HEK293 (cell line): ENCODE measurements around the gene FAM124A.

Experiments
- CTCF ChIA-PET: fragments of 350-600 bp; formaldehyde crosslinking; extraction: SDS; loops from one replicate; lab custom pipeline; 2021; ENCODE audit warnings: antibody characterized with exemption; lab: Yijun Ruan, JAX
- POLR2A ChIA-PET: fragments of 300-600 bp; formaldehyde crosslinking; extraction: SDS; loops from one replicate; lab custom pipeline; 2020; ENCODE audit warnings: antibody characterized with exemption, inconsistent platforms; lab: Yijun Ruan, JAX
- H3K27ac ChIP-seq: fragments of 200-500 bp; sonication (Bioruptor generic); 2 replicates; pipeline ENCODE4 v1.5.1; 2014; ENCODE audit warnings: low read depth, low read length, control low read depth, inconsistent platforms; ENCODE audit errors: extremely low read depth
- H3K36me3 ChIP-seq, 2 experiments: fragments of 200-500 bp in 1 of 2; sonication (Bioruptor generic) in 1 of 2; 1 replicate in 1 of 2; 2 replicates in 1 of 2; pipeline ENCODE4 v1.5.1; 2014 to 2017; ENCODE audit warnings: inconsistent platforms in 2 of 2, low read length in 2 of 2; ENCODE audit not compliant: control insufficient read depth in 2 of 2, insufficient read depth in 1 of 2
- H3K4me1 ChIP-seq: fragments of 200-500 bp; sonication (Bioruptor generic); 2 replicates; pipeline ENCODE4 v1.5.1; 2014; ENCODE audit warnings: mild to moderate bottlenecking, low read length, inconsistent platforms; ENCODE audit not compliant: control insufficient read depth, insufficient read depth
- H3K4me3 ChIP-seq: 2 replicates; pipeline ENCODE4 v1.5.1; 2011; ENCODE audit warnings: low read depth, mild to moderate bottlenecking, control low read depth, low read length, moderate library complexity
- H3K9me3 ChIP-seq: fragments of 200-500 bp; sonication (Bioruptor generic); 2 replicates; pipeline ENCODE4 v1.5.1; 2014; ENCODE audit warnings: low read depth, low read length, inconsistent platforms; ENCODE audit not compliant: control insufficient read depth, insufficient read depth
- MYNN ChIP-seq: fragments of 450-650 bp; formaldehyde crosslinking; IDR thresholded peaks from 2 replicates; pipeline ENCODE4 v1.5.1; 2016; ENCODE audit warnings: missing biosample characterization, missing genetic modification characterization, borderline replicate concordance
- MZF1 ChIP-seq: fragments of 450-650 bp; formaldehyde crosslinking; IDR thresholded peaks from 2 replicates; pipeline ENCODE4 v1.5.1; 2017; ENCODE audit warnings: missing biosample characterization, missing genetic modification characterization, borderline replicate concordance
- OVOL3 ChIP-seq: fragments of 450-650 bp; formaldehyde crosslinking; IDR thresholded peaks from 2 replicates; pipeline ENCODE4 v1.5.1; 2016; ENCODE audit warnings: missing biosample characterization, missing genetic modification characterization
- REPIN1 ChIP-seq: fragments of 450-650 bp; formaldehyde crosslinking; IDR thresholded peaks from 2 replicates; pipeline ENCODE4 v1.5.1; 2017; ENCODE audit warnings: missing biosample characterization, missing genetic modification characterization, low read depth
- SP3 ChIP-seq: fragments of 450-650 bp; formaldehyde crosslinking; IDR thresholded peaks from 2 replicates; pipeline ENCODE4 v1.5.1; 2016; ENCODE audit warnings: missing biosample characterization, missing genetic modification characterization
- ZBTB8A ChIP-seq: fragments of 450-650 bp; formaldehyde crosslinking; IDR thresholded peaks from 2 replicates; pipeline ENCODE4 v1.5.1; 2016; ENCODE audit warnings: missing biosample characterization, missing genetic modification characterization
- ZNF138 ChIP-seq: fragments of 450-650 bp; formaldehyde crosslinking; IDR thresholded peaks from 2 replicates; pipeline ENCODE4 v1.5.1; 2016; ENCODE audit warnings: missing biosample characterization, missing genetic modification characterization, borderline replicate concordance
- ZNF169 ChIP-seq: fragments of 450-650 bp; formaldehyde crosslinking; IDR thresholded peaks from 2 replicates; pipeline ENCODE4 v1.5.1; 2016; ENCODE audit warnings: missing biosample characterization, missing genetic modification characterization
- ZNF24 ChIP-seq: fragments of 450-650 bp; formaldehyde crosslinking; IDR thresholded peaks from 2 replicates; pipeline ENCODE4 v1.5.1; 2016; ENCODE audit warnings: missing biosample characterization, missing genetic modification characterization
- ZNF266 ChIP-seq: fragments of 450-650 bp; formaldehyde crosslinking; IDR thresholded peaks from 2 replicates; pipeline ENCODE4 v1.5.1; 2016; ENCODE audit warnings: missing biosample characterization, missing genetic modification characterization, low read depth
- ZNF335 ChIP-seq: fragments of 450-650 bp; formaldehyde crosslinking; conservative IDR thresholded peaks from 2 replicates; pipeline ENCODE4 v1.5.1; 2016; ENCODE audit warnings: missing biosample characterization, missing genetic modification characterization
- ZNF561 ChIP-seq: fragments of 450-650 bp; IDR thresholded peaks from 2 replicates; pipeline ENCODE4 v1.5.1; 2018; ENCODE audit warnings: missing biosample characterization, missing genetic modification characterization, borderline replicate concordance
- ZNF600 ChIP-seq: fragments of 450-650 bp; formaldehyde crosslinking; IDR thresholded peaks from 2 replicates; pipeline ENCODE4 v1.5.1; 2016; ENCODE audit warnings: missing biosample characterization, missing genetic modification characterization
- ZNF707 ChIP-seq: fragments of 450-650 bp; formaldehyde crosslinking; IDR thresholded peaks from 2 replicates; pipeline ENCODE4 v1.5.1; 2016; ENCODE audit warnings: missing biosample characterization, missing genetic modification characterization
- ZNF830 ChIP-seq: fragments of 450-650 bp; IDR thresholded peaks from 2 replicates; pipeline ENCODE4 v1.5.0; 2018; ENCODE audit warnings: missing biosample characterization, missing genetic modification characterization, low read depth, mild to moderate bottlenecking, moderate library complexity
- TF ChIP-seq, protein P1 (sequence below): fragments of 450-650 bp; formaldehyde crosslinking; IDR thresholded peaks from 2 replicates; pipeline ENCODE4 v1.5.1; 2016; ENCODE audit warnings: missing biosample characterization, missing genetic modification characterization, borderline replicate concordance
- TF ChIP-seq, protein P2 (sequence below): fragments of 450-650 bp; formaldehyde crosslinking; IDR thresholded peaks from 2 replicates; pipeline ENCODE4 v1.5.1; 2017; ENCODE audit warnings: missing biosample characterization, missing genetic modification characterization
- TF ChIP-seq, protein P3 (sequence below): fragments of 450-650 bp; formaldehyde crosslinking; optimal IDR thresholded peaks from 2 replicates; pipeline ENCODE3; 2016; ENCODE audit warnings: missing biosample characterization, mild to moderate bottlenecking, missing genetic modification characterization
- TF ChIP-seq, protein P4 (sequence below): IDR thresholded peaks from 2 replicates; pipeline ENCODE4 v1.6.1; 2011; ENCODE audit warnings: mild to moderate bottlenecking, low read depth, low read length, borderline replicate concordance
- TF ChIP-seq, protein P5 (sequence below): fragments of 450-650 bp; formaldehyde crosslinking; IDR thresholded peaks from 2 replicates; pipeline ENCODE4 v1.5.1; 2017; ENCODE audit warnings: missing biosample characterization, missing genetic modification characterization
- TF ChIP-seq, protein P6 (sequence below): fragments of 450-650 bp; formaldehyde crosslinking; IDR thresholded peaks from 2 replicates; pipeline ENCODE4 v1.5.1; 2016; ENCODE audit warnings: missing biosample characterization, missing genetic modification characterization, low read depth
- TF ChIP-seq, protein P7 (sequence below): fragments of 450-650 bp; formaldehyde crosslinking; IDR thresholded peaks from 2 replicates; pipeline ENCODE4 v1.5.0; 2017; ENCODE audit warnings: missing biosample characterization, missing genetic modification characterization, borderline replicate concordance

FAM124A gene

DNA sequence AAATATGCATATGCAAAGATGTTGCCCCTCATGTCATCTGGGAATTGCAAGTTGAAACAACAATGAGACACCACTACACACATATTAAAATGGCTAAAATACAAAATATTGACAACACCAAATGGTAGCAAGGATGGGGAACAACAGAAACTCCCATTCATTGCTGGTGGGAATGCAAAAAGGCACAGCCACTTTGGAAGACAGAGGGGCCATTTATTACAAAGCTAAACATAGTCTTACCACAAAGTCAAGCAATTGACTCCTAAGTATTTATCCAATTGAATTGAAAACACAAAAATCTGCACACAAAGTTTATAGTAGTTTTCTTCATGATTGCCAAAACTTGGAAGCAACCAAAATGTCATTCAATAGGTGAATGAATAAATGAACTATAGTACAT, 111.2 kb downstream of the FAM124A start:
- no peak for TF ChIP-seq ZNF169 (tag by site-specific recombination)
- TF ChIP-seq, protein P1, sequence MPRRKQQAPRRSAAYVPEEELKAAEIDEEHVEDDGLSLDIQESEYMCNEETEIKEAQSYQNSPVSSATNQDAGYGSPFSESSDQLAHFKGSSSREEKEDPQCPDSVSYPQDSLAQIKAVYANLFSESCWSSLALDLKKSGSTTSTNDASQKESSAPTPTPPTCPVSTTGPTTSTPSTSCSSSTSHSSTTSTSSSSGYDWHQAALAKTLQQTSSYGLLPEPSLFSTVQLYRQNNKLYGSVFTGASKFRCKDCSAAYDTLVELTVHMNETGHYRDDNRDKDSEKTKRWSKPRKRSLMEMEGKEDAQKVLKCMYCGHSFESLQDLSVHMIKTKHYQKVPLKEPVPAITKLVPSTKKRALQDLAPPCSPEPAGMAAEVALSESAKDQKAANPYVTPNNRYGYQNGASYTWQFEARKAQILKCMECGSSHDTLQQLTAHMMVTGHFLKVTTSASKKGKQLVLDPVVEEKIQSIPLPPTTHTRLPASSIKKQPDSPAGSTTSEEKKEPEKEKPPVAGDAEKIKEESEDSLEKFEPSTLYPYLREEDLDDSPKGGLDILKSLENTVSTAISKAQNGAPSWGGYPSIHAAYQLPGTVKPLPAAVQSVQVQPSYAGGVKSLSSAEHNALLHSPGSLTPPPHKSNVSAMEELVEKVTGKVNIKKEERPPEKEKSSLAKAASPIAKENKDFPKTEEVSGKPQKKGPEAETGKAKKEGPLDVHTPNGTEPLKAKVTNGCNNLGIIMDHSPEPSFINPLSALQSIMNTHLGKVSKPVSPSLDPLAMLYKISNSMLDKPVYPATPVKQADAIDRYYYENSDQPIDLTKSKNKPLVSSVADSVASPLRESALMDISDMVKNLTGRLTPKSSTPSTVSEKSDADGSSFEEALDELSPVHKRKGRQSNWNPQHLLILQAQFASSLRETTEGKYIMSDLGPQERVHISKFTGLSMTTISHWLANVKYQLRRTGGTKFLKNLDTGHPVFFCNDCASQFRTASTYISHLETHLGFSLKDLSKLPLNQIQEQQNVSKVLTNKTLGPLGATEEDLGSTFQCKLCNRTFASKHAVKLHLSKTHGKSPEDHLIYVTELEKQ (tag by site-specific recombination), result no peak
- TF ChIP-seq, protein P2, sequence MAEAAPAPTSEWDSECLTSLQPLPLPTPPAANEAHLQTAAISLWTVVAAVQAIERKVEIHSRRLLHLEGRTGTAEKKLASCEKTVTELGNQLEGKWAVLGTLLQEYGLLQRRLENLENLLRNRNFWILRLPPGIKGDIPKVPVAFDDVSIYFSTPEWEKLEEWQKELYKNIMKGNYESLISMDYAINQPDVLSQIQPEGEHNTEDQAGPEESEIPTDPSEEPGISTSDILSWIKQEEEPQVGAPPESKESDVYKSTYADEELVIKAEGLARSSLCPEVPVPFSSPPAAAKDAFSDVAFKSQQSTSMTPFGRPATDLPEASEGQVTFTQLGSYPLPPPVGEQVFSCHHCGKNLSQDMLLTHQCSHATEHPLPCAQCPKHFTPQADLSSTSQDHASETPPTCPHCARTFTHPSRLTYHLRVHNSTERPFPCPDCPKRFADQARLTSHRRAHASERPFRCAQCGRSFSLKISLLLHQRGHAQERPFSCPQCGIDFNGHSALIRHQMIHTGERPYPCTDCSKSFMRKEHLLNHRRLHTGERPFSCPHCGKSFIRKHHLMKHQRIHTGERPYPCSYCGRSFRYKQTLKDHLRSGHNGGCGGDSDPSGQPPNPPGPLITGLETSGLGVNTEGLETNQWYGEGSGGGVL (tag by site-specific recombination), result no peak
- TF ChIP-seq, protein P3, sequence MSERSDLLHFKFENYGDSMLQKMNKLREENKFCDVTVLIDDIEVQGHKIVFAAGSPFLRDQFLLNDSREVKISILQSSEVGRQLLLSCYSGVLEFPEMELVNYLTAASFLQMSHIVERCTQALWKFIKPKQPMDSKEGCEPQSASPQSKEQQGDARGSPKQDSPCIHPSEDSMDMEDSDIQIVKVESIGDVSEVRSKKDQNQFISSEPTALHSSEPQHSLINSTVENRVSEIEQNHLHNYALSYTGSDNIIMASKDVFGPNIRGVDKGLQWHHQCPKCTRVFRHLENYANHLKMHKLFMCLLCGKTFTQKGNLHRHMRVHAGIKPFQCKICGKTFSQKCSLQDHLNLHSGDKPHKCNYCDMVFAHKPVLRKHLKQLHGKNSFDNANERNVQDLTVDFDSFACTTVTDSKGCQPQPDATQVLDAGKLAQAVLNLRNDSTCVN (tag by site-specific recombination), result no peak
- TF ChIP-seq ZNF335 (tag by site-specific recombination), result no peak
- TF ChIP-seq ZNF830, result no peak
- TF ChIP-seq ZNF266, result no peak
- TF ChIP-seq ZNF707 (tag by site-specific recombination), result no peak
- no peak for TF ChIP-seq ZNF600 (tag by site-specific recombination)
- no peak for TF ChIP-seq MZF1
- H3K4me1 ChIP-seq, result no peaks in the 10 kb centered on the region
- ChIA-PET POLR2A (no interaction called here), CTCF (no interaction called here)
- H3K36me3 ChIP-seq, result no peaks in the 10 kb centered on the region
- no peak overlapping the region for H3K4me3 ChIP-seq
- no peak overlapping the region for H3K27ac ChIP-seq
- no peaks in the 10 kb centered on the region for H3K9me3 ChIP-seq

DNA sequence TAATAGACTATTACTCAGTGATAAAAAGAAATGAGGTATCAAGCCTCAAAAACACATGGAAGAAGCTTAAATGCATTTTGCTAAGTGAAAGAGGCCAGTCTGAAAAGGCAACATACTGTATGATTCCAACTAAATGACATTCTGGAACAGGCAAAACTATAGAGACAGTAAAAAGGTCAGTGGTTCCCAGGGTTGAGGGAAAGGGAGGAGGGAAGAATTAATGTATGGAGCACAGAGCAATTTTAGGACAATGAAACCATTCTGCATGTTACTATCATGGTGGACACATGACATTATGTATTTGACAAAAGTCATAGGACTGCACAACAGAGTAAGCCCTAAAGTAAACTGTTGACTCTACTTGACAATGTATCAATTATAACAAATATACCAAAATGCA, 111.6 kb downstream of the FAM124A start:
- TF ChIP-seq, protein P4, sequence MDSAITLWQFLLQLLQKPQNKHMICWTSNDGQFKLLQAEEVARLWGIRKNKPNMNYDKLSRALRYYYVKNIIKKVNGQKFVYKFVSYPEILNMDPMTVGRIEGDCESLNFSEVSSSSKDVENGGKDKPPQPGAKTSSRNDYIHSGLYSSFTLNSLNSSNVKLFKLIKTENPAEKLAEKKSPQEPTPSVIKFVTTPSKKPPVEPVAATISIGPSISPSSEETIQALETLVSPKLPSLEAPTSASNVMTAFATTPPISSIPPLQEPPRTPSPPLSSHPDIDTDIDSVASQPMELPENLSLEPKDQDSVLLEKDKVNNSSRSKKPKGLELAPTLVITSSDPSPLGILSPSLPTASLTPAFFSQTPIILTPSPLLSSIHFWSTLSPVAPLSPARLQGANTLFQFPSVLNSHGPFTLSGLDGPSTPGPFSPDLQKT, result no peak
- TF ChIP-seq, protein P5, sequence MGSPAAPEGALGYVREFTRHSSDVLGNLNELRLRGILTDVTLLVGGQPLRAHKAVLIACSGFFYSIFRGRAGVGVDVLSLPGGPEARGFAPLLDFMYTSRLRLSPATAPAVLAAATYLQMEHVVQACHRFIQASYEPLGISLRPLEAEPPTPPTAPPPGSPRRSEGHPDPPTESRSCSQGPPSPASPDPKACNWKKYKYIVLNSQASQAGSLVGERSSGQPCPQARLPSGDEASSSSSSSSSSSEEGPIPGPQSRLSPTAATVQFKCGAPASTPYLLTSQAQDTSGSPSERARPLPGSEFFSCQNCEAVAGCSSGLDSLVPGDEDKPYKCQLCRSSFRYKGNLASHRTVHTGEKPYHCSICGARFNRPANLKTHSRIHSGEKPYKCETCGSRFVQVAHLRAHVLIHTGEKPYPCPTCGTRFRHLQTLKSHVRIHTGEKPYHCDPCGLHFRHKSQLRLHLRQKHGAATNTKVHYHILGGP (tag by site-specific recombination), result no peak
- TF ChIP-seq ZBTB8A (tag by site-specific recombination) (no peak), ZNF138 (tag by site-specific recombination) (no peak), ZNF561 (no peak), OVOL3 (tag by site-specific recombination) (no peak), SP3 (no peak), MYNN (tag by site-specific recombination) (no peak), REPIN1 (tag by site-specific recombination) (no peak), ZNF24 (tag by site-specific recombination) (no peak)
- TF ChIP-seq, protein P6, sequence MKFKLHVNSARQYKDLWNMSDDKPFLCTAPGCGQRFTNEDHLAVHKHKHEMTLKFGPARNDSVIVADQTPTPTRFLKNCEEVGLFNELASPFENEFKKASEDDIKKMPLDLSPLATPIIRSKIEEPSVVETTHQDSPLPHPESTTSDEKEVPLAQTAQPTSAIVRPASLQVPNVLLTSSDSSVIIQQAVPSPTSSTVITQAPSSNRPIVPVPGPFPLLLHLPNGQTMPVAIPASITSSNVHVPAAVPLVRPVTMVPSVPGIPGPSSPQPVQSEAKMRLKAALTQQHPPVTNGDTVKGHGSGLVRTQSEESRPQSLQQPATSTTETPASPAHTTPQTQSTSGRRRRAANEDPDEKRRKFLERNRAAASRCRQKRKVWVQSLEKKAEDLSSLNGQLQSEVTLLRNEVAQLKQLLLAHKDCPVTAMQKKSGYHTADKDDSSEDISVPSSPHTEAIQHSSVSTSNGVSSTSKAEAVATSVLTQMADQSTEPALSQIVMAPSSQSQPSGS, result no peak
- TF ChIP-seq, protein P7, sequence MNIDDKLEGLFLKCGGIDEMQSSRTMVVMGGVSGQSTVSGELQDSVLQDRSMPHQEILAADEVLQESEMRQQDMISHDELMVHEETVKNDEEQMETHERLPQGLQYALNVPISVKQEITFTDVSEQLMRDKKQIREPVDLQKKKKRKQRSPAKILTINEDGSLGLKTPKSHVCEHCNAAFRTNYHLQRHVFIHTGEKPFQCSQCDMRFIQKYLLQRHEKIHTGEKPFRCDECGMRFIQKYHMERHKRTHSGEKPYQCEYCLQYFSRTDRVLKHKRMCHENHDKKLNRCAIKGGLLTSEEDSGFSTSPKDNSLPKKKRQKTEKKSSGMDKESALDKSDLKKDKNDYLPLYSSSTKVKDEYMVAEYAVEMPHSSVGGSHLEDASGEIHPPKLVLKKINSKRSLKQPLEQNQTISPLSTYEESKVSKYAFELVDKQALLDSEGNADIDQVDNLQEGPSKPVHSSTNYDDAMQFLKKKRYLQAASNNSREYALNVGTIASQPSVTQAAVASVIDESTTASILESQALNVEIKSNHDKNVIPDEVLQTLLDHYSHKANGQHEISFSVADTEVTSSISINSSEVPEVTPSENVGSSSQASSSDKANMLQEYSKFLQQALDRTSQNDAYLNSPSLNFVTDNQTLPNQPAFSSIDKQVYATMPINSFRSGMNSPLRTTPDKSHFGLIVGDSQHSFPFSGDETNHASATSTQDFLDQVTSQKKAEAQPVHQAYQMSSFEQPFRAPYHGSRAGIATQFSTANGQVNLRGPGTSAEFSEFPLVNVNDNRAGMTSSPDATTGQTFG (tag by site-specific recombination), result no peak
- POLR2A ChIA-PET, result no interaction called here

More for the DNA sequence above, 111.6 kb downstream of the FAM124A start:
- Histone ChIP-seq H3K36me3 (no peaks in the 10 kb centered on the region), H3K9me3 (no peaks in the 10 kb centered on the region), H3K4me1 (no peaks in the 10 kb centered on the region), H3K4me3 (no peak overlapping the region), H3K27ac (no peak overlapping the region)
- CTCF ChIA-PET, result no interaction called here
